HG02973 (cell line): ENCODE measurements around the gene IQCE.
"Not testable (repeated sequence)": the region's sequence is repeated elsewhere in the genome, so short reads cannot be mapped to it uniquely, and the experiment has no call there.

Experiments used
- ATAC-seq: cut with Tn5 transposase; IDR thresholded peaks from one replicate; pipeline ENCODE4 v1.9.1; 2021; ENCODE audit warnings: moderate library complexity; ENCODE audit not compliant: unreplicated experiment

Gene IQCE

DNA sequence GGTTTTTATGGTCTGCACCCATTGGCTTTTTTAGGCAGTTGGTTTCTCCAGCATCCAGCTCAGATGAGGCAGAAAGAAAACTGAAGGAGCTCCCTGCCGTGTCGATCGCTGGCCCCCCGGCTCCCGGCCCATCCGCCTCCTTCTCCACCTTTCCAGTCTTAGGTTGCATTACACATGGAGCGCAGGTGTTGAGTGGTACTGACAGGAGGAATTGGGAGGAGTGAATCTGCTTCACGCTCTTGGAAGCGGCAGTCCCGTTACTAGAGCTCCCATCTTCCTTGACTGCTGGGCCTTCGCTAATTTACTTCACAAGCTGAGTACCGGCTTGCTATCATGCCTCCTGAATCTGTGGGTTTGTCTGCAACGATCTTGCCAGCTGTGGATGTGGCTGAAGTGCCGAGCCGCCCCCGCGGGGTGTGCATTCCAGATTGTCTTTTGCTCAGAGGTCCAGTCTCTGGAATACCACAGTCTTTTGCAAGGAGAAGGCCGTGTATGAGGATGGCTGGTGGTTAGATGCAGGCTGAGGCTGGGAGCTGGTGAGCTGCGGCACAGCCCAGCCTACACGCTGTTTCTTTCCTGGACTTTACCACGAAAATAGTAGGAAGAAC is 17.1 kb downstream of the IQCE start:
- ATAC-seq = no peak

DNA sequence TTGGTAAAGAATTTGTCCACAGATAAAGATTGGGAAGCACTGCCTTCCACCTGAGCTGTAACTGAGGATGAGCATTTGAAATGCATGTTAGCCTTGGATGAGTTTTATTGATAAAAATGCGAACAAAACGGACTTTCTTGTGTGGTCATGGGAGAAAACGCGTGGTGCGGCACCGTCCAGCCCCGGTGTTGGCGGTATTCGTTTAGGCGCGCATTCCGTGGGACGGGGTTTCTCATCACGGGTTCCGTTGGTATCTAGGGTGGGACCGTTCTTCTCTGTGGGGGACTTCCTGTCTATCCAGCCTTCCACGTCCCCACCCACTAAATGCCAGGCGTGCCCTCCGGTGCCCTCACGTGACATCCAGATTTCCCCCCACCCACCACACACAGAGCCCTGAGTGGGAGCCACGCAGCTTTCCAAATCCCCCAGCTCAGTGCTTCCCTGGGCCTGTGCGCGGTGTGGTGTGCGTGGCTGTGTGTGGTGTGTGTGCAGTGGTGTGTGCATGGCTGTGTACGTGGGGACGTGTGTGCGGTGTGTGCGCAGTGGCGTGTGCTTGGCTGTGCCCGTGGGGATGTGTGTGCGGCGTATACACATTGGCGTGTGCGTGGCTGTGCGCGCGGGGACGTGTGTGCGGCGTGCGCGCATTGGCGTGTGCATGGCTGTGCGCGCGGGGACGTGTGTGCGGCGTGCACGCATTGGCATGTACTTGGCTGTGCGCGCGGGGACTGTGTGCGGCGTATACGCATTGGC is 18.1 kb downstream of the IQCE start:
- no peak for ATAC-seq

DNA sequence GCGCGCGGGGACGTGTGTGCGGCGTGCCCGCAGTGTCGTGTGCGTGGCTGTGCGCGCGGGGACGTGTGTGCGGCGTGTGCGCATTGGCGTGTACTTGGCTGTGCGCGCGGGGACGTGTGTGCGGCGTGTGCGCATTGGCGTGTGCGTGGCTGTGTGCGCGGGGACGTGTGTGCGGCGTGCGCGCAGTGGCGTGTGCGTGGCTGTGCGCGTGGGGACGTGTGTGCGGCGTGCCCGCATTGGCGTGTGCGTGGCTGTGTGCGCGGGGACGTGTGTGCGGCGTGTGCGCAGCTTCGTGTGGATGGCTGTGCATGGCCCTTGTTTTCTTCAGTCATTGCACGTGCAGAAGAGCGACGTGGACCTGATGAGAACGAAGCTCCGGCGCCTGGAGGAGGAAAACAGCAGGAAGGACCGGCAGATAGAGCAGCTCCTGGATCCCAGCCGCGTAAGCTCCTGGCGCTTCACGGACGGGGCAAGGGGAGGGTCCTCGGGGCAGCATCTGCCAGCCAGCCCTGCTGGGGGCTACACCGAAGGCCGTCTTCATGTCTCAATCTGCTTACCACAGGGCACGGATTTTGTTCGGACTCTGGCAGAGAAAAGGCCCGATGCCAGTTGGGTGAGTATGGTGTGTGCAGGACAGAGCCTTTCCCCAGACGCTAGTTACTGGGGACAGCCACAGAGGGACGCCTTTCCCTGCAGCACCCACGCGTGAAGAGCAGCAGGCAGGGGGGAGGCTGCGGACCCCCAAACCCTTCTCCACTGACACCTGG is 19.3 kb downstream of the IQCE start:
- ATAC-seq = no peak

DNA sequence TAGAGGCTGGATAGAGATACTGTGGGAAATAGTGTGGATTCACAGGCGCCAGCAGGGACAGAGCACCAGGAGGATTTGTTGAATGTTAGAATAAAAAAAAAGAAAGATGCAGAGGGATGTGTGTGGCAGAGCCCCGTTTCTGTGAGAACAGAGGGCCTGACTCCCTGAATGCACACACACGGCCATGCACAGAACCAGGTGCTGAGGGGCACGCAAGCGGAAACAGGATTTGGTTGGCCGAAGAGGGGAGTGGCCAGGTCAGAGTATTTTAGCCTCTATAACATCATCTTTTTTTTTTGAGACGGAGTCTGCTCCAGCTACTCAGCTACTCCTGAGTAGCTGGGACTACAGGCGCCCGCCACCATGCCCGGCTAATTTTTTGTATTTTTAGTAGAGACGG is 21.9 kb downstream of the IQCE start:
- ATAC-seq = no peak

DNA sequence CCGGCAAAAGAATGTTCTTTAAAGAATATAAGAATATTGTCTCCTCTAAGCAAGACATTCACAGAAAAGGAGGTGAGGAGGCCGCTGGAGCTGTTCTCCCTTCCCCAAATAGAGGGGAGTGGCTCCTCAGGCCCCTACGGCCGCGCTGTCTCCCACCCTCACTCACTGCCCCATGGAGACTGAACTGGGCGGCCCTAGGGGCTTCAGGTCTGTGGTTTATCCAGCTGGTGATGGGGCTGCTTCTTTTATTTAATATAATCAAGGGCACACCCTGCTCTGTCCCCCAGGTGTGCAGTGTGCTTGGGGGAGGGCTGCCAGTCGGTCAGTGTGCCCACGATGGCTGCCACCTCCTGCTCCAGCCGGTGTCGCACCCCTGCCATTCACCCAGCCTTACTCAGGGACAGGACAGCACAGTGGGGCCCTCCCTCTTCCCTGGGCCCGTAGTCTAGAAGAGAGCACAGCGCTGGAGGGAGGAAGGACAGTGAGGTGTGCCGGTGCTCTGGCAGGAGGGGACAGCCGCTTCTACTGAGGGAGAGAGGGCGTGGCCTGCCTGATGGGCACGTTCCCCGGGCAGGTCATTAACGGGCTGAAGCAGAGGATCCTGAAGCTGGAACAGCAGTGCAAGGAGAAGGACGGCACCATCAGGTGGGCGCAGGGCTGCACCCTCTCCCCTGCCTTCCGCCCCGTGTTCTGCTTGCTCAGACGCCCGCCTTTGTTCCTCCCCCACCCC is 23.4 kb downstream of the IQCE start:
- no peak for ATAC-seq

DNA sequence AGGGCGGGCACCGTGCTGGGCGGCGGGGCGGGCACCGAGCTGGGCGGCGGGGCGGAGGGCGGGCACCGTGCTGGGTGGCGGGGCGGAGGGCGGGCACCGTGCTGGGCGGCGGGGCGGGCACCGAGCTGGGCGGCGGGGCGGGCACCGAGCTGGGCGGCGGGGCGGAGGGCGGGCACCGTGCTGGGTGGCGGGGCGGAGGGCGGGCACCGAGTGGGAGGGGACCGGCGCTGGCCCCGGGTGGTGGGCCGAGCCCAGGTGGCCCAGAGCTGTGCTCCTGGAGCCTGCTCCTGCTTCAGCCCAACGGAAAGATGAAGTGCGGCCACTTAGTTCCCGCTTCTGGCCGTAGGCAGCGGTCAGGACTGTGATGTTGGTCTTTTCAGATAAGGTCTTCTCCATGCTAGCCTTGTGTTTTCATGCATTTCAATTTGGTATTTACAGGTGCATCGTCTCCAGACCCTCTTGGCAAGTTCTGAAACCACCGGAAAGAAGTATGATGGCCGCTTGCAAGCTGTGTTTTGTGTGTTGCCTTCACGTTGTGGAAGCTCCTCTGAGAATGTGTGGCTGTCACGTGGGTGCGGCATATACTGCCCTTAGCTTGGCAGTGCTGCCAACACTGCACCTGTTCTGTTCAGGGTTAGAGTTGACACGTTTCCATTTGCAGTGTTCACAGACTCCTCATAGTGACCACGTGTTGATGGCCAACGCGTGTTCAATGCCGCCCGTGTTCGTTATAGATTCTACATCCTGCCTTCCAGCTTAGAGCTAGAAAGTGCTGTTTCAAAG is 25.2 kb downstream of the IQCE start:
- ATAC-seq = no peak

DNA sequence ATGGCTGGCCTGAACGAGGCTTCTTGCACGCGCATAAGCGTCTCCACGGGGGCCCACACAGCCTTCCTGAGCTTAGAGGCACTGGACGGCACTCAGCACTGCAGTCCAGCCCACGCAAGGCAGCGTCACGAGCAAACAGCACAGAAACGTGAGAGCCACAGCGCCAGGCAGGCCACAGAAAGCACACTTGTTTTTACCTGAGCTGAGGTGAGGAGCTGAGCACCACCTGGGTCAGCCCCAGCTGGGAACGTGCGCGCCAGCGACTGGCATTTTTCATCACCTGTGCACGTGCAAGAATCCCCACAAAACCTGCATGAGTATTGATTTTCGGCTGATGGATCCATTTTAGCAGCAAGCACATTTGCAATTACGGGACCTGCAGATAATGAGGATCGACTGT is 26.7 kb downstream of the IQCE start:
- ATAC-seq = no peak

DNA sequence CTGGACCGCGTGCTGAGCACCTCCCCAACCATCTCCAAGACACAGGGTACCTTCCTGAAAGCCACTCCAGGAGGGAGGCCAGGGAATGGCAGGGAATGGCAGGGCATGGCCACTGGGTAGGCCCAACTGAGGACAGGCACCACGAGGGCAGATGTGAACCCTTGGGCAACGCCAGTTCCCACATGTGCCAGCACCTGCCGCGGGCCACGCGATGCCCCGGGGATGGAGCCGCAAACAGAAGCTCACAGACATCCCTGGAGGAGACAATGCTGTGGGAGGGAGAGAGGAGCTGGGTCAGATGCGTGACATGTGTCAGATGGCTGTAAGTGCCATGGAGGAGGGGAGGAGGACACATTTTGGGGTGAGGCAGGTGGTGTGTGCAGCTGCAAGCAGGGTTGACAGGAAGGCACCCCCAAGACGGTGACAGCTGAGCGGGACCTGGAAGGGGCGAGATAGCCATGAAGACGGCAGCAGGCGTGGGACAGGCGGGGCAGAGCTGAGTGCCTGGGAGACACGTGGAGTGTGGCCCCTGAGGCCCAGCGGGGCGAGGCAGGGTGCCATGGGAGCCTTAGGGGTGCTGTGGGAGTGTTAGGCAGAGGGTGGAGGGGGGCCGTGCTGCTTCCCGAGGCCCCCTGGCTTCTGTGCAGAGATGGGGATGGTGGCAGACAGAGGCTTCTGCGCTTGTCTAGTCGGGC is 27.7 kb downstream of the IQCE start:
- ATAC-seq = no peak

DNA sequence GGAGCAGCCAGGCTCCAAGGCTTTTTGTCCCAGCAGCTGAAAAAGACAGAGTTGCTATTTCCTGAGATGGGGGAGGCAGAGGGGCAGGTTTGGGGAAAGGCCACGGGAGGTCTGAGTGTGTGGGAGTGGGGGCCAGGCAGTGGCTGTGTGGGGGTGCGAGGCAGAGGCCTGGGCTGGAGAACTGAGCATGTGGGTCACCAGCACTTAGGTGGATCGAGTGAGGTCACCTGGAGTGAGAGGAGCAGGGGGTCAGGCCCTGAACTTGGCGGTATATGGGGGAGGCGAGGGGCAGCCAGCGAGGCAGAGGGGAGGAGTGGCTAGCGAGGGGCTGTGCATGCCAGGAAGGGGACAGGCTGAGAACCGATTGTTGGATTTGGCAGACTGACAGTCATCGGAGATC is 28.4 kb downstream of the IQCE start:
- ATAC-seq = no peak

DNA sequence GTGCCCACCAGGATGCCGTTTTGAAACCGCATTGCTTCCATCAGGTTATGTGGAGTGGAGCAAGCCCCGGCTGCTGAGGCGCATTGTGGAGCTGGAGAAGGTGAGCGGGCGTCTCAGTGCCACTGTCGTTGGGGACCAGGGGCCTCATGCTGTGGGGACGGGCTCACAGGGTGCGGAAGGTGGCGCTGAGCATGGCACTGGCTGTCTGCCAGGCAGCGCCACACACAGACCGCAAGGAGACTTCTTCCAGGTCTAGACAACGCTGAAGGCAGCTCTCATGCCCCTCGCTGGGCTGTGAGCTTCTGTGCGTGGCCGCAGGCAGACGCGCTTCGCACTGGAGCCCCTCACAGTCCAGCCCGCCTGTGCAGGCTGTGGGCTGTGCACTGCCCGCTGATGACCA is 29.0 kb downstream of the IQCE start:
- ATAC-seq = no peak

DNA sequence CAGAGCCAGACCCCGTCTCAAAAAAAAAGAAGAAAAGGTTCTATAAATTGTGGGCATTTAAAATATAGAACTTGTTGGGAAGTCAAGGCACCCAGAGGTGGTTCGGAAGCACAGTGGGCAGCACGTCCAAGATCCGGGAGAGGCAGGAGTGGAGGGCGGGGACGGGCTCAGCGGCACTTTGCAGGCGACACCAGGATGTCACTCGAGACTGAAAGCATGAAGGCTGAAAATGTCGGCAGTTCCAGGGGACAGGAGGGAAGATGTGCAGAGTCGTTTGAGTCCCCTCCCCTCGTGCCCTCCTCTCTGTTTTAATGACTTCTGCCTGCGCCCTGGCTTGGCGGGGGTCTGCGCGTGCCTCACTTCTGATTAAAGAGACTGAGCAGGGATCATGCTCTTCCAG is 30.6 kb downstream of the IQCE start:
- no peak for ATAC-seq

DNA sequence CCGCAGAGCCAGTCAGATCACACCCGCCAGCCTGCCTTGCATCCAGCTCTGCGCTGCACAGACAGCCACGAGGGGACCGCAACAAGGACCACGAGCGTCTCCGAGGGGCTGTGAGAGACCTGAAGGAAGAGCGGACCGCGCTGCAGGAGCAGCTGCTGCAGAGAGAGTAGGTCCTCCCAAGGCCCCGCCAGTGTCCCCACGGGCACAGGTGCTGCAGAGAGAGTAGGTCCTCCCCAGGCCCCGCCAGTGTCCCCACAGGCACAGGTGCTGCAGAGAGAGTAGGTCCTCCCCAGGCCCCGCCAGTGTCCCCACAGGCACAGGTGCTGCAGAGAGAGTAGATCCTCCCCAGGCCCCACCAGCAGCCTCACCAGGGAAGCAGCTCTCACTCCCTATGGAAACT is 31.2 kb downstream of the IQCE start:
- not testable (repeated sequence) for ATAC-seq

DNA sequence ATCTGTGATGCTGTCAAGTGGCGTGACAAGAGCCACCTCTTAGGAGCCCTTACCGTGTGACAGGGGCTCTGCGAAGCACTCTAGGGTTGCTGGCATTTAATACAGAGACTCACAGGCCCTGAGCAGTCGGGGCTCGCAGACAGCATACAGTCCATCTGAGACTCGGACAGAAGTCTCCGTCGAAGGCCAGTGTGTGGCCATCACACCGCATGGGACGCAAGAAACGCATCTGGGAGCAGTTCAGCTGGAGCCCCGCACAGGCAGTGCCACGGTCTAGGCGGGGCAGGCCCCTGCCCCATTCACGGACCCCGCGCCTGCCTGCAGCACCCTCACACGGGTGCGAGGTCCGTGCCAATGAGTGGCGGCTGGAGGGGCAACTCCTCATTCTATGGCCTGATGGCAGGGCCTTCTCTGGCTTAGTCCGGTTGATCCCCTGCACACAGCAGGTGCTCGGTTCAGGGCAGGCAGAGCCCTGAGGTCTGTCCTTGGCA is 33.6 kb downstream of the IQCE start:
- no peak for ATAC-seq

DNA sequence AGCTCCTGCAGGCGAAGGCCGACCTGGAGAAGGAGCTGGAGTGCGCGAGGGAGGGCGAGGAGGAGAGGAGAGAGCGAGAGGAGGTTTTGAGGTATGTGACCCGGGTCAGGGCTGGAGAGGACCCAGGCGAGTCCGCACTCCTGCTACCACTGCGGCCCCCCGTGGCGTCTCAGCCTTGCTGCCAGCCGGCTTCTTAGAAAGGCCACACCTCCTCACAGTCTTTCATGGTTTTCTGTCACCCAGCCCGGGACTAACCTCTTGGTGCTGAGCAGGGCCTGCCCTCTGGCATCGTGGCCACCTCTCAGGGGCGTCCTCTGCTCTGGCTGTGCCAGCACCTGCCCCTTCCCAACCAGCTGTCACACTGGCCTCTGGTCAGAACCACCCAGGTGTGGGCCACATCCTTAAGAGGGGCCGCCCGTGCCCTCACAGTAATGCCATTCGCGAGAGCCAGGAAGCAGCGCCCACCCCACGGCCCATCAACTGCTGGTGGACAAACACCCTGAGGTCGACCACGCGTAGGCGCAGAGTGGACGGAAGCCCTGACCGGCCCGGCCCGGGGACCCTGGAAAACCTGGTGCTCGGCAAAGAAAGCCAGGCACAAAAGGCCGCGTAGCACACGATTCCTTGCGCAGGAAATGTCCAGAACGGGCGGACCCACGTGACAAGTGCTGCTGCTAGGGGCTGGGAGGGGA is 34.4 kb downstream of the IQCE start:
- no peak for ATAC-seq

DNA sequence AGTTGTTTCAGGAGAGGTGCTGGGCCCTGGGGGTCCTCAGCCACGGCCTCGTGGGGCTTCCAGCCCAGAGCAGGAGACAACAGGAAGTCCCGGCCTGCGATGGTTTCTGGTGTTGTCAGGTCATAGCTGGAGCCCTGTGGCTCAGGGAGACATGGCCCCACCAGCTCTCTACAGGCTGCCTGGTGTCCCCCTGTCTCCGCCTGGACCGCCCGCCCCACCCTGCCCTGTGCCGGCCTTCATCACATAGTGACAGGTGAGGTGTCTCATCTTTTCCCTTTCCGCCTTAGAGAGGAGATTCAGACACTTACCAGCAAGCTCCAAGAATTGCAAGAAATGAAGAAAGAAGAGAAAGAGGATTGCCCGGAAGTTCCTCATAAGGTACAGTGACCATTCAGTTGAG is 35.8 kb downstream of the IQCE start:
- no peak for ATAC-seq

DNA sequence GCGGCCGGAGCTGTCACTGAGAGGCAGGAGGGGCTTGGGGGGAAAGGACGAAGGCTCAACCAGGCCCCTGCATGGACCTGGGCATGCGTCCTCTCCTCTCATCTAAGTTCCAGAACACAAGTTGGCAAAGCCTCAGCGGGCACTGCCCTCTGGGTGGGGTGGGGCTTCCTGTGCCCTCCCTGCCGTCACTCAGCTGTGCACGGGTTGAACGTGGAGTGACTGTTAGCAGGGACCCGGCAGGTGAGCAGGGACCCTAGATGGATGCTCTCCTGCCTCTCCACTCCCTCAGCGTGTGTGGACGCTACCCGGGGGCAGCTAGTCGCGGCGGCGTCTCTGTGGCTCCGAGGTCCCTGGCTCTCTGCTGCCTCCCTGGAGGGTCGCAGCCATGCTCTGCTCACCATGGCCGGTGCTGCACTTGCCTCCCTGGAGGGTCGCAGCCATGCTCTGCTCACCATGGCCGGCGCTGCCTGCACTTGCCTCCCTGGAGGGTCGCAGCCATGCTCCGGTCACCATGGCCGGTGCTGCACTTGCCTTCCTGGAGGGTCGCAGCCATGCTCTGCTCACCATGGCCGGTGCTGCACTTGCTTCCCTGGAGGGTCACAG is 36.6 kb downstream of the IQCE start:
- no peak for ATAC-seq

DNA sequence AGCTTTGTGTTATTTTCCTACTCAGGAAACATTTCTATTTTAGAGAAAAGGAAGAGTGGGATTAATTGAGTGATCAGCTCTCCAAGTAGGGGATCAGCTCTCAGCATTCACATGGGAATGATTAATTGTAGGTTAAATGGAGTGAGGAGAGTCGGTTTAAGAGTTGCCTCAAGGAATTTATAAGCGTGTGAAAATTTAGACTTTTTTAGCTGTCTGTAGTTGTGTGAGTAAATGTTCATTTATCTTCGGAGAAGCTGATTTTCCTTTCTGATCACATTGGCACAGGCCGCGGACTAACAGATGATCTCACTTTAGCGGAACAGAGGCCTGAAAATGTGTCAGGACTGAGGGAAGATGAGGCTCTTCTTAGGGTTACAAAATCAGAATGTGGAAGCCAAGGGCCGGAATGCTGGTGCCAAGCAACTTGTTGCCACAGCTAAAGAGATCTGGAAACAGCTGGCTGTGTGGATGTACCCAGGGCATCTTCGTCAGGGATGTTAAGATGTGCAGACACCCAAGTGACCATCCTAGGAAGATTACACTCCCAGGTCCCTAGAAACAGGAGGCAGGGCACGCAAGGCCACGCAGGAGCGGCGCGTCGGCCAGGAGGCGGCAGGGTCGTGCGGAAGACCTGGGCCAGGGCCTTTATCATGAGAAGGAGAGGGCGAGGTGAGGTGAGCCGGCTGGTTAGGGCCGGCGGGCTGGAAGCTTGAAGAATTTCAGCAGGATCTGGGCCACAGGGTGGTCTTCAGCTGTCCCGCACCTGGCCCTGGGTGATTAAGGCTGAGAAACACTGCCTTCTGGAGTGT is 37.9 kb downstream of the IQCE start:
- no peak for ATAC-seq

DNA sequence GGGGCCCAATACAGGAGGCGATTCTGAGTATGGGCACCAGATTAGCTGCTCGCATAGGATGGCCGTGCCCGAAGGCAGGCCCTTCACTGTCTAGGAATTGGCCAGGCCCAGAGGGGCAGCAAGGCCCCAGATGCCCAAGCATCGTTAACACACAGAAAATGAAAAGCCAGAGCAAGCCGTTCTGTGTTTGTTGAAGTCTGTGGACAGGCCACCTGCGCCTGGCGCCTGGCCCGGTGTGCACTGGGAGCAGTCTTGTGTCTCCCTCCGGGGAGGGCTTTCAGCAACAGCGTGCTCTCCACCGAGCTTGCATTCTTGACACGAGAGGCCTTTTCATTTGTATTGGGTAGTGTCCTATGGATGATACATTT is 38.5 kb downstream of the IQCE start:
- ATAC-seq = no peak
